ENCODE results near the gene CCDC158.

DNA sequence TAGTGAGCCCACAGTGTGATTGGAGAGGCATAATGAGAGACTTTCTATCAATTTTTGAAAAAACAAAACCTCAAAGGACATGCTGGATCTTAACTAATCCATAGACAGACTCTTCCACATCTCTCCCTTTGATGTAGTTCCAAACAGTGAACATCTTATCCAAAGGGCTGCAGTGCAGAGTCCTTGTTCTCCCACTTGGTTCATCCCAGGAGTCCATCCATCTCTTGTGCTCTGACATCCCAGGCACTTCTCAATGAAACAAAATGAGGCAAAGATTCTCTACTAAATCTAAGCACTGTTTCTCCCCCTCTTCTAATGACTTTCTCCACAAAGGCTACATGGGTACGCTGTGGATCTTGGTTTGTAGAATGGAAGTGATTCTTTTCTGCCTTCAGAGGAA is 22.4 kb upstream of the CCDC158 start:
- TF ChIP-seq TEAD4 (IDR thresholded peaks at IDR 0.05; ENCODE audit: borderline replicate concordance, insufficient read depth) (no peak), SMC3 (IDR thresholded peaks at IDR 0.05; ENCODE audit: low read depth, low read length) (no peak), YY1 (IDR thresholded peaks at IDR 0.05; ENCODE audit: low read depth) (no peak), EP300 (IDR thresholded peaks at IDR 0.05; ENCODE audit: borderline replicate concordance in 1 of 2, low read depth in 1 of 2, low read length in 1 of 2) (no peak)
- TF ChIP-seq, protein P1, sequence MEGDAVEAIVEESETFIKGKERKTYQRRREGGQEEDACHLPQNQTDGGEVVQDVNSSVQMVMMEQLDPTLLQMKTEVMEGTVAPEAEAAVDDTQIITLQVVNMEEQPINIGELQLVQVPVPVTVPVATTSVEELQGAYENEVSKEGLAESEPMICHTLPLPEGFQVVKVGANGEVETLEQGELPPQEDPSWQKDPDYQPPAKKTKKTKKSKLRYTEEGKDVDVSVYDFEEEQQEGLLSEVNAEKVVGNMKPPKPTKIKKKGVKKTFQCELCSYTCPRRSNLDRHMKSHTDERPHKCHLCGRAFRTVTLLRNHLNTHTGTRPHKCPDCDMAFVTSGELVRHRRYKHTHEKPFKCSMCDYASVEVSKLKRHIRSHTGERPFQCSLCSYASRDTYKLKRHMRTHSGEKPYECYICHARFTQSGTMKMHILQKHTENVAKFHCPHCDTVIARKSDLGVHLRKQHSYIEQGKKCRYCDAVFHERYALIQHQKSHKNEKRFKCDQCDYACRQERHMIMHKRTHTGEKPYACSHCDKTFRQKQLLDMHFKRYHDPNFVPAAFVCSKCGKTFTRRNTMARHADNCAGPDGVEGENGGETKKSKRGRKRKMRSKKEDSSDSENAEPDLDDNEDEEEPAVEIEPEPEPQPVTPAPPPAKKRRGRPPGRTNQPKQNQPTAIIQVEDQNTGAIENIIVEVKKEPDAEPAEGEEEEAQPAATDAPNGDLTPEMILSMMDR (IDR thresholded peaks at IDR 0.05), result no peak
